ENCODE measurements around the gene FAR2.
A peak's percentile ranks its signal among the peaks of the same experiment; 100 is the strongest.
"Not testable (repeated sequence)": the region's sequence is repeated elsewhere in the genome, so short reads cannot be mapped to it uniquely, and the experiment has no call there.

FAR2 gene

GRCh38 chr12:29374012-29374411 is 224.9 kb downstream of the FAR2 start:
- no peaks in the 10 kb centered on the region for H3K4me1 ChIP-seq (ENCODE audit: control insufficient read depth, low read depth, low read length)
- H3K36me3 ChIP-seq (ENCODE audit: control insufficient read depth, low read depth, low read length), result peaks cover 9% of the 10 kb centered on the region
- H3K9ac ChIP-seq (ENCODE audit: low read length), result no peak overlapping the region
- H3K27ac ChIP-seq (ENCODE audit: low read length), result no peak overlapping the region
- no peak overlapping the region for H3K4me3 ChIP-seq (ENCODE audit: low read length)
- no peaks in the 10 kb centered on the region for H3K27me3 ChIP-seq (ENCODE audit: control insufficient read depth, insufficient read depth, low read length)
- no peaks in the 10 kb centered on the region for H3K9me3 ChIP-seq (ENCODE audit: control insufficient read depth, low read depth, low read length)

- no peaks in the 10 kb centered on the region for H3K4me1 ChIP-seq (ENCODE audit: control insufficient read depth, low read depth, low read length)
- H3K9me3 ChIP-seq (ENCODE audit: control insufficient read depth, low read depth, low read length), result no peaks in the 10 kb centered on the region
- H3K4me3 ChIP-seq (ENCODE audit: low read length), result no peak overlapping the region
- no peak overlapping the region for H3K9ac ChIP-seq (ENCODE audit: low read length)
- no peaks in the 10 kb centered on the region for H3K27me3 ChIP-seq (ENCODE audit: control insufficient read depth, insufficient read depth, low read length)
- peaks cover 5% of the 10 kb centered on the region for H3K36me3 ChIP-seq (ENCODE audit: control insufficient read depth, low read depth, low read length)
- no peak overlapping the region for H3K27ac ChIP-seq (ENCODE audit: low read length)
These were observed 225.8 kb downstream of the FAR2 start for GRCh38 chr12:29374913-29375312.

DNA sequence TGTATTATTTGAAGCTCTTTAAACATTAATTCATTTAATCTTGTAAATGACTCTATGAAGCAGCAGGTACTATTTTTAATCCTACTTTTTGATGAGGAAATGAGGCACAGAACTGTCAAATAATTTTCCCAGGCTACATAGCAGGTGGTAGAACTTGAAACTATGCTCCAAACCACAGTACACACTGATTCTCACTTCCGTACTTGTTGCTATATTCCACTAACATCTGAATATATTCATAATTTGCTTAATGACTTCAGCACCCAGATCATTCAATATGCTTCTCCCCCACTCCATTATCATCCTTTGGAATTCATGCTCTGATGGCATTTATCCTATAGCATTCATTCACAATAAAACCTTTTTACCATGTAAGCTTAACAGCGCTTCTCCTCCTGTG is 227.0 kb downstream of the FAR2 start:
- Histone ChIP-seq H3K9me3 (ENCODE audit: control insufficient read depth, low read depth, low read length) (no peaks in the 10 kb centered on the region), H3K36me3 (ENCODE audit: control insufficient read depth, low read depth, low read length) (peaks cover 4% of the 10 kb centered on the region), H3K9ac (ENCODE audit: low read length) (no peak overlapping the region), H3K27ac (ENCODE audit: low read length) (no peak overlapping the region), H3K27me3 (ENCODE audit: control insufficient read depth, insufficient read depth, low read length) (no peaks in the 10 kb centered on the region), H3K4me1 (ENCODE audit: control insufficient read depth, low read depth, low read length) (no peaks in the 10 kb centered on the region), H3K4me3 (ENCODE audit: low read length) (no peak overlapping the region)

- H3K9me3 ChIP-seq (ENCODE audit: control insufficient read depth, low read depth, low read length), result no peaks in the 10 kb centered on the region
- no peaks in the 10 kb centered on the region for H3K36me3 ChIP-seq (ENCODE audit: control insufficient read depth, low read depth, low read length)
- peak within 1 kb of the TSS; percentile 97 for H3K4me3 ChIP-seq (ENCODE audit: low read length)
- peaks cover 5% of the 10 kb centered on the region for H3K4me1 ChIP-seq (ENCODE audit: control insufficient read depth, low read depth, low read length)
- H3K27ac ChIP-seq (ENCODE audit: low read length), result peak within 1 kb of the TSS; percentile 88
- peak within 1 kb of the TSS; percentile 98 for H3K9ac ChIP-seq (ENCODE audit: low read length)
- no peaks in the 10 kb centered on the region for H3K27me3 ChIP-seq (ENCODE audit: control insufficient read depth, insufficient read depth, low read length)
These were observed 231.8 kb downstream of the FAR2 start, which contains the start of gene ERGIC2 for GRCh38 chr12:29380536-29381523. Gene ERGIC2 (minus strand): TSS chr12:29381172. CDS start chr12:29371633, 9,539 bp downstream.

DNA sequence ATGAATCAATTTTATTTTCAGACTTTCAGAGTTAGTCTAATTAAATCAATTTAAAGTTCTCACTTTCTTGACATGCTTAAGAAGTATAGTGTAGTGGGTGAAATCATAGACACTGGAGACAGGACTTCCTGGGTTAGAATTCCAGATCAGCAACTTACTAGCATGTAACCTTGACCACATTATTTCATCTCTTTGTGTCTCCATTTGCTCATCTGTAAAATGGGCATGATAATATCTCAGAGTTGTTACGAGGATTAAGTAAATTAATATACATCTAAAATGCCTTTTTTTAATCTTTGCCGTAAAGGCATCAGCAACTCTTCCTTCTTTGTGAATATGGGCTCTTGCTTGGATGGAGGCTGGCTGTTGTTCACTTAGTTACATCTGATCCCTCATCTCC is 233.2 kb downstream of the FAR2 start:
- Histone ChIP-seq H3K36me3 (ENCODE audit: control insufficient read depth, low read depth, low read length) (no peaks in the 10 kb centered on the region), H3K27me3 (ENCODE audit: control insufficient read depth, insufficient read depth, low read length) (no peaks in the 10 kb centered on the region), H3K9ac (ENCODE audit: low read length) (no peak overlapping the region)

GRCh38 chr12:29385194-29385593 is 236.1 kb downstream of the FAR2 start:
- H3K4me1 ChIP-seq (ENCODE audit: control insufficient read depth, low read depth, low read length); H3K4me3 ChIP-seq (ENCODE audit: low read length); H3K9ac ChIP-seq (ENCODE audit: low read length); H3K9me3 ChIP-seq (ENCODE audit: control insufficient read depth, low read depth, low read length); H3K27me3 ChIP-seq (ENCODE audit: control insufficient read depth, insufficient read depth, low read length); H3K36me3 ChIP-seq (ENCODE audit: control insufficient read depth, low read depth, low read length); H3K27ac ChIP-seq (ENCODE audit: low read length): not testable (repeated sequence)

More for the DNA sequence above, 233.2 kb downstream of the FAR2 start:
- no peak overlapping the region for H3K4me3 ChIP-seq (ENCODE audit: low read length)
- no peaks in the 10 kb centered on the region for H3K9me3 ChIP-seq (ENCODE audit: control insufficient read depth, low read depth, low read length)
- no peak overlapping the region for H3K27ac ChIP-seq (ENCODE audit: low read length)
- peaks cover 5% of the 10 kb centered on the region for H3K4me1 ChIP-seq (ENCODE audit: control insufficient read depth, low read depth, low read length)
